GM21367 (cell line): ENCODE measurements around the gene MAP2K5.

Experiments used
- ATAC-seq: cut with Tn5 transposase; IDR thresholded peaks from one replicate; pipeline ENCODE4 v1.9.1; 2021; ENCODE audit not compliant: unreplicated experiment

Gene MAP2K5

DNA sequence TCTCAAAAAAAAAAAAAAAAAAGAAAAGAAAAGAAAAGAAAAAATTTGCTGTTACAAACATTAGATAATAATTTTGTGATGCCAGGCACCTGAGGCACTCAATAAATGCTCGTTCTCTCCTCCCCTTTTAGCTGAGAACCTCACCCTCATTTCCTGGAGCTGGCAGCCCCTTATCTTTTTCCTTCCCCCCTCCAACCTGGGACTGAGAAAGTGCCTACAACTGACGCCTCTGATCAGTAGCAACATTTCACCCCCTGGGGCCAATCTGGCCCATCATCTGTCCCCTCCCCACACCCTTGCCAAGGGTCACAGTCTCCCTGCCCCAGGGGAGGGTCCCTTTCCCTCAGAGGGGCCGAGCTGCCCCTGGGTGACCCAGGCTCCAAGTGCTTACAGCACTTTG is 309.9 kb downstream of the MAP2K5 start:
- no peak for ATAC-seq

GRCh38 chr15:67853454-67853853 is 311.0 kb downstream of the MAP2K5 start:
- no peak for ATAC-seq

- ATAC-seq, result no peak
These were observed 311.9 kb downstream of the MAP2K5 start for GRCh38 chr15:67854358-67854757.

GRCh38 chr15:67855842-67856241 is 313.3 kb downstream of the MAP2K5 start:
- ATAC-seq, result no peak
